OCI-M1 (cell line): ENCODE results near the gene HAS3.
"Not testable (repeated sequence)": the region's sequence is repeated elsewhere in the genome, so short reads cannot be mapped to it uniquely, and the experiment has no call there.

Experiments
- DNase-seq: peaks from one replicate; lab custom pipeline; 2025; lab: John Stamatoyannopoulos, UW

Gene HAS3

GRCh38 chr16:69116256-69116875, 10.9 kb downstream of the HAS3 start:
- no peak for DNase-seq

- no peak for DNase-seq
Observed at GRCh38 chr16:69116906-69117305, 11.5 kb downstream of the HAS3 start.

GRCh38 chr16:69118468-69118867, 13.0 kb downstream of the HAS3 start:
- no peak for DNase-seq

- DNase-seq, result no peak
Observed at GRCh38 chr16:69118994-69119393, 13.5 kb downstream of the HAS3 start.

GRCh38 chr16:69119536-69119935, 14.1 kb downstream of the HAS3 start:
- no peak for DNase-seq

GRCh38 chr16:69120096-69120664, 14.7 kb downstream of the HAS3 start:
- no peak for DNase-seq

- DNase-seq, result peak; percentile 84
Observed at GRCh38 chr16:69123910-69124309, 18.5 kb downstream of the HAS3 start.

- not testable (repeated sequence) for DNase-seq
Observed at GRCh38 chr16:69124406-69124805, 19.0 kb downstream of the HAS3 start.

GRCh38 chr16:69124961-69125360, 19.5 kb downstream of the HAS3 start:
- not testable (repeated sequence) for DNase-seq

GRCh38 chr16:69126221-69126620, 20.8 kb downstream of the HAS3 start:
- no peak for DNase-seq

- not testable (repeated sequence) for DNase-seq
Observed at GRCh38 chr16:69126801-69127200, 21.3 kb downstream of the HAS3 start.

- DNase-seq, result no peak
Observed at GRCh38 chr16:69127966-69128510, 22.6 kb downstream of the HAS3 start.

- DNase-seq, result no peak
Observed at GRCh38 chr16:69130461-69130860, 25.0 kb downstream of the HAS3 start.

GRCh38 chr16:69131167-69131838, 25.9 kb downstream of the HAS3 start:
- peak; percentile 70 for DNase-seq

- peak; percentile 73 for DNase-seq
Observed at GRCh38 chr16:69131839-69132423, 26.5 kb downstream of the HAS3 start.

GRCh38 chr16:69132424-69133252, 27.2 kb downstream of the HAS3 start, which contains the start of the genes CHTF8 and UTP4:
CHTF8 (minus strand) TSS chr16:69132588; CDS start chr16:69121458, 11,130 bp downstream.
UTP4 (plus strand) TSS chr16:69132649; CDS start chr16:69133460, 811 bp downstream.
- DNase-seq, result peak; percentile 88

- DNase-seq, result peak; percentile 53
Observed at GRCh38 chr16:69133373-69133954, 28.0 kb downstream of the HAS3 start.

GRCh38 chr16:69138608-69139007, 33.2 kb downstream of the HAS3 start:
- DNase-seq, result no peak

- not testable (repeated sequence) for DNase-seq
Observed at GRCh38 chr16:69139464-69139863, 34.0 kb downstream of the HAS3 start.

- no peak for DNase-seq
Observed at GRCh38 chr16:69141014-69141413, 35.6 kb downstream of the HAS3 start.

- DNase-seq, result no peak
Observed at GRCh38 chr16:69141936-69142335, 36.5 kb downstream of the HAS3 start.
